ENCODE results near the gene ACTG1.

ACTG1 gene

DNA sequence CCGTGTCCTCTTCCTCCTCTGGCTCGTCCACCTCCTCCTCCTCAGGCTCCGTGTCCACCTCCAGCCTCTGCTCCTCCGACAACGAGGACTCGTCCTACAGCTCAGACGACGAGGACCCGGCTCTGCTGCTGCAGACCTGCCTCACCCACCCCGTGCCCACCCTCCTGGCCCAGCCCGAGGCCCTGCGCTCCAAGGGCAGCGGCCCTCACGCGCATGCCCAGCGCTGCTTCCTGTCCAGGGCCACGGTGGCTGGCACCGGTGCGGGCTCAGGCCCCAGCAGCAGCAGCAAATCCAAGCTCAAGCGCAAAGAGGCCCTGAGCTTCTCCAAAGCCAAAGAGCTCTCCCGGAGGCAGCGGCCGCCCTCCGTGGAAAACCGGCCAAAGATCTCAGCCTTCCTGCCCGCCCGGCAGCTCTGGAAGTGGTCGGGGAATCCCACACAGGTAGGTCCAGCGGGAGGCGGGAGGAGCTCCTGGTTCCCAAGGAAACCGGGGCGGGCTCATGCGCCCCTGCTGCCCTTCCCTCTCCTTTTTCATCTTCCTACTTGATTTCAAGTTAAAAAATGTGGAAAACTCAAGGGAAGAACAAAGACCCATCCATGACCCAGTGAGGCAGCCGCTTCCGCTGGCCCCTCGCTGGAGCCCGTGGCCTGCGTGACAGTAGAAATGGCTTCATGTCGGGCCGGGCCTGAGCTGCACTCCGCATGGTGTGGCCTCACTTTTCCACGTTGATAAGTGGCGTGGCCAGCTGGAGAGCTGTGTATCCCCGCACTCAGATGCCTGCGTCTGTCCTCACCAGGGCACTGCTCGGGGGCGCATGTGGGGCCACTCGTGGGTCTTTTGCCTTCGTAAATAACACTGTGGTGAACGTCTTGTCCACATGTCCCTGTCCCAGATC lies 50.7 kb downstream of the ACTG1 start:
- H3K27me3 Mint-ChIP-seq (ENCODE audit: low read depth) = no peaks in the 10 kb centered on the region
- TF ChIP-seq CTCF (IDR thresholded peaks at IDR 0.05; ENCODE audit: unreplicated experiment in 3 of 3) = no peak
- no peak overlapping the region for H3K4me3 Mint-ChIP-seq
- H3K36me3 Mint-ChIP-seq (ENCODE audit: low read depth) = peaks cover 20% of the 10 kb centered on the region
- H3K4me1 Mint-ChIP-seq = peaks cover 14% of the 10 kb centered on the region
- no peak overlapping the region for H3K27ac Mint-ChIP-seq
- no peaks in the 10 kb centered on the region for H3K9me3 Mint-ChIP-seq

- no peak overlapping the region for H3K4me3 Mint-ChIP-seq
- H3K4me1 Mint-ChIP-seq = peaks cover 11% of the 10 kb centered on the region
- no peak for TF ChIP-seq CTCF (IDR thresholded peaks at IDR 0.05; ENCODE audit: unreplicated experiment in 3 of 3)
Measured at GRCh38 chr17:81460856-81461460, 51.6 kb downstream of the ACTG1 start.

More at GRCh38 chr17:81460856-81461460, 51.6 kb downstream of the ACTG1 start:
- Mint-ChIP-seq H3K27me3 (ENCODE audit: low read depth) (no peaks in the 10 kb centered on the region), H3K27ac (no peak overlapping the region), H3K9me3 (no peaks in the 10 kb centered on the region), H3K36me3 (ENCODE audit: low read depth) (peaks cover 18% of the 10 kb centered on the region)
